ENCODE data around the gene OR51L1.

GRCh38 chr11:5021996-5022395 lies 27.3 kb downstream of the OR51L1 start:
- no peak for TF ChIP-seq CTCF (conservative IDR thresholded peaks at IDR 0.05; ENCODE audit: low read length)
- TF ChIP-seq EZH2phosphoT487 (IDR thresholded peaks at IDR 0.05; ENCODE audit: borderline replicate concordance), result no peak

Data from Loucy (cell line).